Osteocyte (in vitro differentiated cells): ENCODE results near the gene GSK3B. TPM values are rescaled to one million over a fixed set of nuclear protein-coding genes. Genes with fewer than 3 reads are reported as not detected.
A peak's percentile ranks its signal among the peaks of the same experiment; 100 is the strongest.

Experiments used
- DNase-seq: peaks from one replicate; pipeline ENCODE4 v3.0.0; 2021; ENCODE audit warnings: mixed read lengths; ENCODE audit not compliant: unreplicated experiment; ENCODE audit errors: extremely low spot score
- H3K27ac Mint-ChIP-seq: one replicate; pipeline ENCODE4 v1.8.0; 2021; ENCODE audit warnings: mild to moderate bottlenecking, mixed read lengths; ENCODE audit not compliant: unreplicated experiment
- H3K27me3 Mint-ChIP-seq: one replicate; pipeline ENCODE4 v1.8.0; 2021; ENCODE audit warnings: mixed read lengths; ENCODE audit not compliant: unreplicated experiment
- H3K36me3 Mint-ChIP-seq: one replicate; pipeline ENCODE4 v1.8.0; 2021; ENCODE audit warnings: mixed read lengths; ENCODE audit not compliant: unreplicated experiment
- H3K4me1 Mint-ChIP-seq: one replicate; pipeline ENCODE4 v1.8.0; 2021; ENCODE audit warnings: mixed read lengths; ENCODE audit not compliant: unreplicated experiment
- H3K4me3 Mint-ChIP-seq: one replicate; pipeline ENCODE4 v1.8.0; 2021; ENCODE audit warnings: mild to moderate bottlenecking, moderate library complexity, mixed read lengths; ENCODE audit not compliant: unreplicated experiment
- H3K9me3 Mint-ChIP-seq: one replicate; pipeline ENCODE4 v1.8.0; 2021; ENCODE audit warnings: mixed read lengths; ENCODE audit not compliant: unreplicated experiment
- CTCF ChIP-seq: fragments of 200-600 bp; sonication (generic); IDR thresholded peaks from 2 replicates; pipeline ENCODE4 v1.5.0; 2021; ENCODE audit warnings: antibody characterized with exemption, mild to moderate bottlenecking, moderate library complexity
- total RNA-seq: library from RNA; stranded (reverse); gene quantifications from 2 replicates; pipeline ENCODE4 v1.2.1, GENCODE V29; 2021

The GSK3B gene
- total RNA-seq, 1 donor from 2014 or later = 80.0 TPM

GRCh38 chr3:120098710-120099109, 4.5 kb upstream of the GSK3B start:
- DNase-seq = no peak
- Mint-ChIP-seq H3K36me3 (peaks cover 6% of the 10 kb centered on the region), H3K4me3 (no peak overlapping the region), H3K27ac (peak overlapping the region; percentile 24), H3K4me1 (peaks cover 39% of the 10 kb centered on the region), H3K27me3 (no peaks in the 10 kb centered on the region), H3K9me3 (no peaks in the 10 kb centered on the region)
- TF ChIP-seq CTCF = no peak

GRCh38 chr3:120095979-120096426, 1.8 kb upstream of the GSK3B start:
- Mint-ChIP-seq H3K4me3 (no peak overlapping the region), H3K27me3 (no peaks in the 10 kb centered on the region), H3K9me3 (no peaks in the 10 kb centered on the region), H3K4me1 (peaks cover 35% of the 10 kb centered on the region), H3K36me3 (peaks cover 6% of the 10 kb centered on the region), H3K27ac (no peak overlapping the region)
- no peak for DNase-seq
- TF ChIP-seq CTCF = no peak

GRCh38 chr3:120095226-120095978, 1.2 kb upstream of the GSK3B start:
- H3K36me3 Mint-ChIP-seq = peaks cover 6% of the 10 kb centered on the region
- H3K9me3 Mint-ChIP-seq = no peaks in the 10 kb centered on the region
- no peak for TF ChIP-seq CTCF
- no peak overlapping the region for H3K4me3 Mint-ChIP-seq
- peaks cover 29% of the 10 kb centered on the region for H3K4me1 Mint-ChIP-seq
- DNase-seq = peak; percentile 95
- no peak overlapping the region for H3K27ac Mint-ChIP-seq
- no peaks in the 10 kb centered on the region for H3K27me3 Mint-ChIP-seq

GRCh38 chr3:120094776-120095225, 554 bp upstream of the GSK3B start:
- Mint-ChIP-seq H3K27ac (no peak overlapping the region), H3K9me3 (no peaks in the 10 kb centered on the region), H3K4me3 (no peak overlapping the region), H3K36me3 (peaks cover 6% of the 10 kb centered on the region), H3K4me1 (peaks cover 23% of the 10 kb centered on the region), H3K27me3 (no peaks in the 10 kb centered on the region)
- TF ChIP-seq CTCF = no peak
- peak; percentile 100 for DNase-seq

- no peak for DNase-seq
- H3K36me3 Mint-ChIP-seq = no peaks in the 10 kb centered on the region
- H3K27ac Mint-ChIP-seq = no peak overlapping the region
- no peaks in the 10 kb centered on the region for H3K27me3 Mint-ChIP-seq
- no peaks in the 10 kb centered on the region for H3K9me3 Mint-ChIP-seq
- no peak for TF ChIP-seq CTCF
- H3K4me1 Mint-ChIP-seq = peaks cover 27% of the 10 kb centered on the region
- no peak overlapping the region for H3K4me3 Mint-ChIP-seq
Measured at GRCh38 chr3:120093119-120093910, 932 bp downstream of the GSK3B start.
